Measurements from ENCODE around the gene ZNF234. TPM values are rescaled to one million over a fixed set of nuclear protein-coding genes. Genes with fewer than 3 reads are reported as not detected.
"Not testable (repeated sequence)": the region's sequence is repeated elsewhere in the genome, so short reads cannot be mapped to it uniquely, and the experiment has no call there.

ZNF234 gene
- polyA plus RNA-seq: 1 to 10 TPM; 1.5 to 2.6 (median 2.2) TPM

- H3K27ac ChIP-seq (ENCODE audit: low read depth, low read length): no peak within 1 kb of the TSS
- 0 to 1% (median 0%) methylated on average over 52 of the region's 52 CpGs for WGBS, 3 donors
These were observed at the start of gene ZNF234 for GRCh38 chr19:44141191-44142058. TSS of gene ZNF234 (plus strand) at chr19:44141554. CDS start at chr19:44144633, 3,079 bp downstream.

GRCh38 chr19:44092108-44092507 lies 49.2 kb upstream of the ZNF234 start:
- H3K27ac ChIP-seq (ENCODE audit: low read depth, low read length): no peak overlapping the region
- WGBS, 3 donors: 55 to 74% (median 61%) methylated on average over 4 of the region's 4 CpGs

GRCh38 chr19:44093931-44094765 lies 47.2 kb upstream of the ZNF234 start, which contains the start of gene ZNF224:
TSS of gene ZNF224 (plus strand) at chr19:44094361. CDS start at chr19:44097874, 3,513 bp downstream.
- 0% methylated on average over 50 of the region's 50 CpGs for WGBS, 3 donors
- no peak within 1 kb of the TSS for H3K27ac ChIP-seq (ENCODE audit: low read depth, low read length)

GRCh38 chr19:44107751-44108150 lies 33.6 kb upstream of the ZNF234 start:
- WGBS, 3 donors: 94 to 100% (median 96%) methylated on average over 3 of the region's 3 CpGs
- H3K27ac ChIP-seq (ENCODE audit: low read depth, low read length): no peak overlapping the region

- no peak overlapping the region for H3K27ac ChIP-seq (ENCODE audit: low read depth, low read length)
These were observed 31.9 kb upstream of the ZNF234 start for GRCh38 chr19:44109458-44109857.

GRCh38 chr19:44111910-44112463 lies 29.4 kb upstream of the ZNF234 start:
- WGBS, 3 donors: 14 to 21% (median 18%) methylated on average over 17 of the region's 17 CpGs
- no peak overlapping the region for H3K27ac ChIP-seq (ENCODE audit: low read depth, low read length)

- no peak overlapping the region for H3K27ac ChIP-seq (ENCODE audit: low read depth, low read length)
- WGBS, 3 donors: 0 to 1% (median 0%) methylated on average over 11 of the region's 11 CpGs
These were observed 28.6 kb upstream of the ZNF234 start for GRCh38 chr19:44112802-44113137.

GRCh38 chr19:44113138-44113783 lies 28.1 kb upstream of the ZNF234 start, which contains the start of gene ZNF225:
TSS of gene ZNF225 (plus strand) at chr19:44113399. CDS start at chr19:44115828, 2,429 bp downstream.
- 0% methylated on average over 44 of the region's 44 CpGs for WGBS, 3 donors
- H3K27ac ChIP-seq (ENCODE audit: low read depth, low read length): no peak within 1 kb of the TSS

GRCh38 chr19:44113784-44114390 lies 27.5 kb upstream of the ZNF234 start:
- WGBS, 3 donors: 3 to 4% (median 4%) methylated on average over 18 of the region's 18 CpGs
- no peak overlapping the region for H3K27ac ChIP-seq (ENCODE audit: low read depth, low read length)

GRCh38 chr19:44121162-44121561 lies 20.2 kb upstream of the ZNF234 start:
- not testable (repeated sequence) for H3K27ac ChIP-seq (ENCODE audit: low read depth, low read length)
- WGBS, 3 donors: 93 to 95% (median 94%) methylated on average over 4 of the region's 4 CpGs

GRCh38 chr19:44131955-44132354 lies 9.4 kb upstream of the ZNF234 start:
- WGBS, 3 donors: 95 to 98% (median 97%) methylated on average over 5 of the region's 5 CpGs
- no peak overlapping the region for H3K27ac ChIP-seq (ENCODE audit: low read depth, low read length)

GRCh38 chr19:44142059-44142433 lies 692 bp downstream of the ZNF234 start:
- 4 to 12% (median 8%) methylated on average over 13 of the region's 13 CpGs for WGBS, 3 donors
- no peak overlapping the region for H3K27ac ChIP-seq (ENCODE audit: low read depth, low read length)

- 96 to 98% (median 97%) methylated on average over 4 of the region's 4 CpGs for WGBS, 3 donors
- H3K27ac ChIP-seq (ENCODE audit: low read depth, low read length): no peak overlapping the region
These were observed 8.4 kb downstream of the ZNF234 start for GRCh38 chr19:44149776-44150175.

GRCh38 chr19:44151491-44151890 lies 10.1 kb downstream of the ZNF234 start:
- H3K27ac ChIP-seq (ENCODE audit: low read depth, low read length): no peak overlapping the region
- WGBS, 3 donors: 93 to 96% (median 95%) methylated on average over 5 of the region's 5 CpGs

GRCh38 chr19:44156475-44156874 lies 15.1 kb downstream of the ZNF234 start:
- WGBS, 3 donors: 92 to 99% (median 97%) methylated on average over 2 of the region's 2 CpGs
- H3K27ac ChIP-seq (ENCODE audit: low read depth, low read length): no peak overlapping the region

- 94 to 98% (median 95%) methylated on average over 2 of the region's 2 CpGs for WGBS, 3 donors
- H3K27ac ChIP-seq (ENCODE audit: low read depth, low read length): no peak overlapping the region
These were observed 22.4 kb downstream of the ZNF234 start for GRCh38 chr19:44163789-44164188.

GRCh38 chr19:44164327-44164672 lies 22.9 kb downstream of the ZNF234 start:
- 59 to 74% (median 72%) methylated on average over 3 of the region's 3 CpGs for WGBS, 3 donors
- H3K27ac ChIP-seq (ENCODE audit: low read depth, low read length): no peak overlapping the region

Measured in adipose tissue (tissue), 3 donors.